K562 (cell line): ENCODE measurements around the gene ZC3H8. TPM values are rescaled to one million over a fixed set of nuclear protein-coding genes. Genes with fewer than 3 reads are reported as not detected.

Experiments
- ATAC-seq: fragments of 200-7000 bp; cut with Tn5 transposase; 3 replicates; pipeline ENCODE4 v1.9.1; 2020; ENCODE audit warnings: moderate library complexity
- BruUV-seq: library from RNA; stranded (reverse); fragments of 400-500 nt; replicated peaks from 2 replicates; lab custom pipeline; 2021; lab: Mats Ljungman, UMichigan
- CTCF ChIA-PET: fragments of 300-600 bp; formaldehyde crosslinking; extraction: SDS; loops from one replicate; lab custom pipeline; 2021; ENCODE audit warnings: low intra/inter-chr PET ratio; lab: Yijun Ruan, JAX
- POLR2A ChIA-PET: fragments of 300-600, 350-650 bp; sonication (Branson Sonifier 250); formaldehyde crosslinking; extraction: SDS; loops from one replicate; lab custom pipeline; 2021; ENCODE audit warnings: antibody characterized with exemption, inconsistent platforms; lab: Yijun Ruan, JAX
- DNase-seq, 4 experiments: peaks; one replicate each; pipeline versions ENCODE4 v3.0.0 to v3.0.0-alpha.2; 2011 to 2018; ENCODE audit warnings: low spot score in 3 of 4, mixed read lengths in 3 of 4; ENCODE audit errors: extremely low read depth in 1 of 4
- FAIRE-seq: peaks from 2 replicates; lab custom pipeline; 2011; peaks lifted over from hg19 to GRCh38; lab: Jason Lieb, UNC
- H2AFZ ChIP-seq: 2 replicates; pipeline ENCODE4 v1.6.0; 2011; ENCODE audit warnings: low read depth, low read length, control low read depth, inconsistent platforms
- H3K27ac ChIP-seq: fragments of 200-600 bp; 3 replicates; pipeline ENCODE4 v1.8.0; 2011; ENCODE audit warnings: low read depth, mild to moderate bottlenecking, control low read depth, inconsistent platforms, low read length, moderate library complexity, mixed read lengths; ENCODE audit errors: extremely low read depth
- H3K27me3 ChIP-seq, 2 experiments: fragments of 300-600 bp in 1 of 2; 2 replicates in 1 of 2; 3 replicates in 1 of 2; pipeline versions ENCODE4 v1.6.0 to v1.8.0; 2011; ENCODE audit warnings: inconsistent platforms in 2 of 2, low read length in 2 of 2, mild to moderate bottlenecking in 1 of 2, mixed read lengths in 1 of 2, moderate library complexity in 1 of 2; ENCODE audit not compliant: control insufficient read depth in 2 of 2, insufficient read depth in 2 of 2
- H3K36me3 ChIP-seq: fragments of 300-600 bp; 3 replicates; pipeline ENCODE4 v1.8.0; 2011; ENCODE audit warnings: mild to moderate bottlenecking, low read length, inconsistent platforms; ENCODE audit not compliant: control insufficient read depth, insufficient read depth
- H3K4me1 ChIP-seq, 2 experiments: fragments of 200-600 bp in 1 of 2; replicated peaks in 1 of 2; 2 replicates in 1 of 2; 3 replicates in 1 of 2; pipeline versions ENCODE4 v1.5.1 to v1.8.0; 2011; ENCODE audit warnings: inconsistent platforms in 2 of 2, low read length in 2 of 2, mild to moderate bottlenecking in 1 of 2, mixed read lengths in 1 of 2, moderate library complexity in 1 of 2; ENCODE audit not compliant: control insufficient read depth in 2 of 2, insufficient read depth in 2 of 2
- H3K4me2 ChIP-seq: 2 replicates; pipeline ENCODE4 v1.6.1; 2011; ENCODE audit warnings: low read length, control low read depth, inconsistent platforms, mixed read lengths; ENCODE audit not compliant: insufficient read depth
- H3K4me3 ChIP-seq: fragments of 200-600 bp; sonication (generic), shearing (Covaris generic); 2 replicates; pipeline ENCODE4 v1.5.1; 2016; ENCODE audit warnings: control low read depth, inconsistent platforms
- H3K79me2 ChIP-seq: fragments of 200-600 bp; 3 replicates; pipeline ENCODE4 v1.8.0; 2011; ENCODE audit warnings: low read length, inconsistent platforms; ENCODE audit not compliant: control insufficient read depth, insufficient read depth
- H3K9ac ChIP-seq, 2 experiments: 2 replicates each; pipeline versions ENCODE4 v1.6.0 to v1.6.1; 2011; ENCODE audit warnings: low read depth in 2 of 2, low read length in 2 of 2, control low read depth in 1 of 2, inconsistent platforms in 1 of 2, mild to moderate bottlenecking in 1 of 2, mixed read lengths in 1 of 2; ENCODE audit not compliant: insufficient read depth in 1 of 2
- H3K9me1 ChIP-seq: one replicate; pipeline ENCODE4 v1.6.0; 2011; ENCODE audit warnings: inconsistent platforms, mild to moderate bottlenecking, low read length, moderate library complexity; ENCODE audit not compliant: control insufficient read depth, insufficient read depth
- H3K9me3 ChIP-seq: replicated peaks from 2 replicates; pipeline ENCODE4 v1.5.1; 2011; ENCODE audit warnings: low read depth, low read length, inconsistent platforms; ENCODE audit not compliant: control insufficient read depth, insufficient read depth
- H4K20me1 ChIP-seq: replicated peaks from 2 replicates; pipeline ENCODE4 v1.6.1; 2011; ENCODE audit warnings: low read length, inconsistent platforms, mixed read lengths; ENCODE audit not compliant: control insufficient read depth, insufficient read depth
- ATF1 ChIP-seq, 2 experiments: fragments of 450-650 bp in 1 of 2; IDR thresholded peaks; 2 replicates each; pipeline ENCODE4 v1.6.1; 2016; ENCODE audit warnings: missing compliant biosample characterization in 1 of 2, missing genetic modification characterization in 1 of 2
- BACH1 ChIP-seq: fragments of 200-800 bp; sonication (Bioruptor generic); IDR thresholded peaks from 2 replicates; pipeline ENCODE4 v1.6.1; 2016; ENCODE audit warnings: missing genetic modification characterization, missing compliant biosample characterization
- EHMT2 ChIP-seq: fragments of 450-650 bp; IDR thresholded peaks from 2 replicates; pipeline ENCODE4 v1.6.1; 2018; ENCODE audit warnings: antibody characterized with exemption
- HMGN3 ChIP-seq: IDR thresholded peaks from 2 replicates; pipeline ENCODE4 v1.6.1; 2011; ENCODE audit warnings: borderline replicate concordance, low read depth, mild to moderate bottlenecking, mixed read lengths, low read length; ENCODE audit not compliant: insufficient read length; ENCODE audit errors: extremely low read depth
- IRF2 ChIP-seq: sonication (generic); formaldehyde crosslinking; IDR thresholded peaks from 2 replicates; pipeline ENCODE4 v1.8.1; 2022; ENCODE audit warnings: mild to moderate bottlenecking, missing genetic modification reagents
- PHF8 ChIP-seq: fragments of 200-600 bp; sonication (generic); IDR thresholded peaks from 2 replicates; pipeline ENCODE4 v1.6.1; 2012; ENCODE audit warnings: mixed run types, mild to moderate bottlenecking, inconsistent platforms, low read length, moderate library complexity, borderline replicate concordance
- RBM14 ChIP-seq: fragments of 200-400 bp; formaldehyde crosslinking; IDR thresholded peaks from 2 replicates; pipeline ENCODE4 v1.6.1; 2018; ENCODE audit warnings: low read depth, mild to moderate bottlenecking, low read length, moderate library complexity, borderline replicate concordance; ENCODE audit not compliant: insufficient read depth
- U2AF2 ChIP-seq: fragments of 200-400 bp; formaldehyde crosslinking; optimal IDR thresholded peaks from 2 replicates; pipeline ENCODE3; 2017; ENCODE audit warnings: low read depth, mild to moderate bottlenecking, low read length
- XRCC5 ChIP-seq: fragments of 200-400 bp; formaldehyde crosslinking; IDR thresholded peaks from 2 replicates; pipeline ENCODE4 v1.6.1; 2017; ENCODE audit warnings: low read depth, mild to moderate bottlenecking, low read length
- ZNF217 ChIP-seq: sonication (generic); formaldehyde crosslinking; IDR thresholded peaks from 2 replicates; pipeline ENCODE4 v1.8.0; 2022; ENCODE audit warnings: mild to moderate bottlenecking, missing genetic modification reagents
- ZNF408 ChIP-seq: fragments of 250-450 bp; sonication (Bioruptor Pico); IDR thresholded peaks from 2 replicates; pipeline ENCODE4 v1.4.0; 2020; ENCODE audit warnings: low read depth, mild to moderate bottlenecking, moderate library complexity
- WGBS: fragments of 100-300 bp; shearing (Covaris generic); methylation state at CpG from one replicate; pipeline ENCODE4 v1.1.6; 2016; ENCODE audit warnings: low coverage, mixed read lengths; ENCODE audit not compliant: insufficient coverage; ENCODE audit errors: missing lambda C conversion rate; 5-methylcytosine and 5-hydroxymethylcytosine counted together
- in situ Hi-C: fragments of 300-500 bp; cut with MboI; formaldehyde crosslinking; loops from 4 replicates; pipeline ENCODE4 v1.15.0; 2018; ENCODE audit warnings: inconsistent platforms, mixed read lengths
- intact Hi-C: fragments of 100-400 bp; cut with micrococcal nuclease; formaldehyde crosslinking; loops from 2 replicates; pipeline ENCODE4 v1.14.2; 2022
- polyA plus RNA-seq, 8 experiments: library from polyadenylated mRNA; depleted of rRNA in 4 of 8; stranded (reverse) in 5 of 8; unstranded in 3 of 8; fragments of >200 nt; fragmentation: Nextera tagmentation in 2 of 8; fragmentation: Illumina TruSeq in 1 of 8; extraction: Ambion mirVana in 2 of 8; extraction: Trizol in 1 of 8; gene quantifications; 2 replicates each; pipeline versions ENCODE4 v1.2.1 to v1.2.3, GENCODE V29; 2011 to 2014; ENCODE audit warnings: inconsistent platforms in 1 of 8, missing spikeins in 1 of 8
- total RNA-seq, 7 experiments: library from RNA; depleted of rRNA in 6 of 7; stranded (reverse); fragments of >200 nt in 6 of 7; fragmentation: Illumina TruSeq in 2 of 7; extraction: Trizol in 2 of 7; gene quantifications; 2 replicates each; pipeline versions ENCODE4 v1.2.1 to v1.2.3, GENCODE V29; 2011 to 2021; ENCODE audit warnings: low replicate concordance in 1 of 7
- TF ChIP-seq, protein P1 (sequence below): fragments of 450-650 bp; IDR thresholded peaks from 2 replicates; pipeline ENCODE4 v1.6.1; 2016; ENCODE audit warnings: antibody characterized with exemption
- TF ChIP-seq, protein P2 (sequence below): fragments of 250-450 bp; sonication (Bioruptor Pico); IDR thresholded peaks from 2 replicates; pipeline ENCODE4 v1.8.0; 2022; ENCODE audit warnings: inconsistent platforms
- TF ChIP-seq, protein P3 (sequence below): fragments of 250-450 bp; sonication (Bioruptor Pico); IDR thresholded peaks from 2 replicates; pipeline ENCODE4 v1.8.0; 2022; ENCODE audit warnings: inconsistent platforms, mild to moderate bottlenecking, moderate library complexity, borderline replicate concordance
- TF ChIP-seq, protein P4 (sequence below): IDR thresholded peaks from 3 replicates; pipeline ENCODE4 v1.6.1; 2011; ENCODE audit warnings: borderline replicate concordance, mild to moderate bottlenecking, moderate library complexity; ENCODE audit not compliant: insufficient read length; ENCODE audit errors: extremely low read depth

The ZC3H8 gene
- total and polyA plus RNA-seq, 9 of the 15 experiments (the other 6 are each of a cell fraction or from before 2014, with no cell fraction given): 11.6 to 41.5 (median 27.5) TPM

DNA sequence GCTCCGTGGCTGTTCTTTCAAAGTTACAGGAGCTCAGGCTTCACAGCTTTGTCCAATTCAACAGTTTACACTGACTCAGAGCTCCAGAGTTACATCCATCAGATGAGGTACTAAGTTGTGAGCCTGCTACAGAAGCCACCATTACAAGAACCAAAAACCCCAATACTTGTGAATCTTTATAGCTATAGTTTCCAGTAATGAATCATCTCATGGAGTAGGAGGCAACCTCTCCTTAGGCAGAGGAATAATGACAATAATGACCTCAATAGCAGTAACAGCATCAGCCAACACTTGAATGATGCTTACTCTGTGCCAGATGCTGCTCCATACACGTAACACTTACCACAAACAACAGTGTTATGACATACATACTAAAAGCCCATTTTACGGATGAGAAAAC, 3.6 kb downstream of the ZC3H8 start:
- 0 out of 2 replicates have a peak, but pooled peaks cover 3% of the 10 kb centered on the region for H4K20me1 ChIP-seq
- CTCF ChIA-PET: no interaction called here
- POLR2A ChIA-PET: interaction anchor here (0.5 to 1.3 kb wide), 4 partner anchors 9 to 1572 kb away, joined by 3 to 4 read pairs (median 3); no protein-coding TSS in a partner anchor
- FAIRE-seq: no peak
- no peak for ATAC-seq
- no peaks in the 10 kb centered on the region for H3K9me1 ChIP-seq
- H3K27ac ChIP-seq: no peak overlapping the region
- H3K9ac ChIP-seq: no peak overlapping the region
- no peaks in the 10 kb centered on the region for H3K27me3 ChIP-seq
- WGBS: 65% methylated on average over 3 of the region's 3 CpGs
- H3K9me3 ChIP-seq: no peaks in the 10 kb centered on the region
- H2AFZ ChIP-seq: no peak overlapping the region
- H3K79me2 ChIP-seq: peaks cover 44% of the 10 kb centered on the region
- no TSS peak for BruUV-seq
- peaks cover 24 to 31% of the 10 kb centered on the region in 2 experiments for H3K4me1 ChIP-seq
- intact Hi-C loops: no loop called here
- DNase-seq: no peak
- H3K4me3 ChIP-seq: no peak overlapping the region
- peak overlapping the region; percentile 5; the same call in 1 of the 2 replicates for H3K4me2 ChIP-seq
- H3K36me3 ChIP-seq: peaks cover 48% of the 10 kb centered on the region
- in situ Hi-C loops: loop anchor here (25.0 kb wide), 1 partner anchor 236 kb away; the partner anchor contains the start of gene TTL
- no peak for TF ChIP-seq PHF8
- TF ChIP-seq, protein P1, sequence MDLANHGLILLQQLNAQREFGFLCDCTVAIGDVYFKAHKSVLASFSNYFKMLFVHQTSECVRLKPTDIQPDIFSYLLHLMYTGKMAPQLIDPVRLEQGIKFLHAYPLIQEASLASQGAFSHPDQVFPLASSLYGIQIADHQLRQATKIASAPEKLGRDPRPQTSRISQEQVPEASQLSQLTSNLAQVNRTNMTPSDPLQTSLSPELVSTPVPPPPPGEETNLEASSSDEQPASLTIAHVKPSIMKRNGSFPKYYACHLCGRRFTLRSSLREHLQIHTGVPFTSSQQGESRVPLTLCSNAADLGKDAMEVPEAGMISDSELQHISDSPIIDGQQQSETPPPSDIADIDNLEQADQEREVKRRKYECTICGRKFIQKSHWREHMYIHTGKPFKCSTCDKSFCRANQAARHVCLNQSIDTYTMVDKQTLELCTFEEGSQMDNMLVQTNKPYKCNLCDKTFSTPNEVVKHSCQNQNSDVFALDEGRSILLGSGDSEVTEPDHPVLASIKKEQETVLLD: no peak
- TF ChIP-seq IRF2: no peak
- TF ChIP-seq RBM14: no peak
- TF ChIP-seq ZNF408 (CRISPR knock-in tag): no peak
- TF ChIP-seq ZNF217: no peak
- TF ChIP-seq HMGN3: no peak
- TF ChIP-seq, protein P2, sequence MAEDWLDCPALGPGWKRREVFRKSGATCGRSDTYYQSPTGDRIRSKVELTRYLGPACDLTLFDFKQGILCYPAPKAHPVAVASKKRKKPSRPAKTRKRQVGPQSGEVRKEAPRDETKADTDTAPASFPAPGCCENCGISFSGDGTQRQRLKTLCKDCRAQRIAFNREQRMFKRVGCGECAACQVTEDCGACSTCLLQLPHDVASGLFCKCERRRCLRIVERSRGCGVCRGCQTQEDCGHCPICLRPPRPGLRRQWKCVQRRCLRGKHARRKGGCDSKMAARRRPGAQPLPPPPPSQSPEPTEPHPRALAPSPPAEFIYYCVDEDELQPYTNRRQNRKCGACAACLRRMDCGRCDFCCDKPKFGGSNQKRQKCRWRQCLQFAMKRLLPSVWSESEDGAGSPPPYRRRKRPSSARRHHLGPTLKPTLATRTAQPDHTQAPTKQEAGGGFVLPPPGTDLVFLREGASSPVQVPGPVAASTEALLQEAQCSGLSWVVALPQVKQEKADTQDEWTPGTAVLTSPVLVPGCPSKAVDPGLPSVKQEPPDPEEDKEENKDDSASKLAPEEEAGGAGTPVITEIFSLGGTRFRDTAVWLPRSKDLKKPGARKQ (CRISPR knock-in tag): no peak
- TF ChIP-seq BACH1 (tag): no peak
- TF ChIP-seq, protein P3, sequence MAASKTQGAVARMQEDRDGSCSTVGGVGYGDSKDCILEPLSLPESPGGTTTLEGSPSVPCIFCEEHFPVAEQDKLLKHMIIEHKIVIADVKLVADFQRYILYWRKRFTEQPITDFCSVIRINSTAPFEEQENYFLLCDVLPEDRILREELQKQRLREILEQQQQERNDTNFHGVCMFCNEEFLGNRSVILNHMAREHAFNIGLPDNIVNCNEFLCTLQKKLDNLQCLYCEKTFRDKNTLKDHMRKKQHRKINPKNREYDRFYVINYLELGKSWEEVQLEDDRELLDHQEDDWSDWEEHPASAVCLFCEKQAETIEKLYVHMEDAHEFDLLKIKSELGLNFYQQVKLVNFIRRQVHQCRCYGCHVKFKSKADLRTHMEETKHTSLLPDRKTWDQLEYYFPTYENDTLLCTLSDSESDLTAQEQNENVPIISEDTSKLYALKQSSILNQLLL (CRISPR knock-in tag): no peak
- TF ChIP-seq, protein P4, sequence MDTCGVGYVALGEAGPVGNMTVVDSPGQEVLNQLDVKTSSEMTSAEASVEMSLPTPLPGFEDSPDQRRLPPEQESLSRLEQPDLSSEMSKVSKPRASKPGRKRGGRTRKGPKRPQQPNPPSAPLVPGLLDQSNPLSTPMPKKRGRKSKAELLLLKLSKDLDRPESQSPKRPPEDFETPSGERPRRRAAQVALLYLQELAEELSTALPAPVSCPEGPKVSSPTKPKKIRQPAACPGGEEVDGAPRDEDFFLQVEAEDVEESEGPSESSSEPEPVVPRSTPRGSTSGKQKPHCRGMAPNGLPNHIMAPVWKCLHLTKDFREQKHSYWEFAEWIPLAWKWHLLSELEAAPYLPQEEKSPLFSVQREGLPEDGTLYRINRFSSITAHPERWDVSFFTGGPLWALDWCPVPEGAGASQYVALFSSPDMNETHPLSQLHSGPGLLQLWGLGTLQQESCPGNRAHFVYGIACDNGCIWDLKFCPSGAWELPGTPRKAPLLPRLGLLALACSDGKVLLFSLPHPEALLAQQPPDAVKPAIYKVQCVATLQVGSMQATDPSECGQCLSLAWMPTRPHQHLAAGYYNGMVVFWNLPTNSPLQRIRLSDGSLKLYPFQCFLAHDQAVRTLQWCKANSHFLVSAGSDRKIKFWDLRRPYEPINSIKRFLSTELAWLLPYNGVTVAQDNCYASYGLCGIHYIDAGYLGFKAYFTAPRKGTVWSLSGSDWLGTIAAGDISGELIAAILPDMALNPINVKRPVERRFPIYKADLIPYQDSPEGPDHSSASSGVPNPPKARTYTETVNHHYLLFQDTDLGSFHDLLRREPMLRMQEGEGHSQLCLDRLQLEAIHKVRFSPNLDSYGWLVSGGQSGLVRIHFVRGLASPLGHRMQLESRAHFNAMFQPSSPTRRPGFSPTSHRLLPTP: no peak
- TF ChIP-seq U2AF2: no peak
- no peak for TF ChIP-seq EHMT2
- TF ChIP-seq XRCC5: no peak
- no peak for TF ChIP-seq ATF1 (CRISPR knock-in tag; IDR thresholded peaks at IDR 0.05)
- no peak for TF ChIP-seq ATF1 (tag; IDR thresholded peaks at IDR 0.05)
